NCI-H146 treated with DMSO at 0.1 percent for 48 hours (cell line): Measurements from ENCODE around the gene S100Z.
A peak's percentile ranks its signal among the peaks of the same experiment; 100 is the strongest.
"Not testable (repeated sequence)": the region's sequence is repeated elsewhere in the genome, so short reads cannot be mapped to it uniquely, and the experiment has no call there.

ENCODE experiments used
- DNase-seq: peaks from one replicate; lab custom pipeline; 2025; ENCODE audit not compliant: unreplicated experiment; lab: John Stamatoyannopoulos, UW

The S100Z gene

GRCh38 chr5:76867827-76868693 is 18.2 kb downstream of the S100Z start:
- DNase-seq = peak; percentile 46

GRCh38 chr5:76870046-76870445 is 20.2 kb downstream of the S100Z start:
- DNase-seq = no peak

- peak; percentile 81 for DNase-seq
These were observed 24.3 kb downstream of the S100Z start for GRCh38 chr5:76874088-76874581.

GRCh38 chr5:76888733-76889300 is 39.0 kb downstream of the S100Z start:
- no peak for DNase-seq

GRCh38 chr5:76893294-76893693 is 43.5 kb downstream of the S100Z start:
- DNase-seq = no peak

- DNase-seq = no peak
These were observed 46.4 kb downstream of the S100Z start for GRCh38 chr5:76896196-76896595.

GRCh38 chr5:76901522-76901921 is 51.7 kb downstream of the S100Z start:
- no peak for DNase-seq

- DNase-seq = no peak
These were observed 58.4 kb downstream of the S100Z start for GRCh38 chr5:76908166-76908565.

- DNase-seq = not testable (repeated sequence)
These were observed 60.6 kb downstream of the S100Z start for GRCh38 chr5:76910344-76910933.

GRCh38 chr5:76914671-76915070 is 64.9 kb downstream of the S100Z start:
- not testable (repeated sequence) for DNase-seq

- no peak for DNase-seq
These were observed 68.7 kb downstream of the S100Z start for GRCh38 chr5:76918539-76918938.

- no peak for DNase-seq
These were observed 70.7 kb downstream of the S100Z start for GRCh38 chr5:76920491-76920890.

GRCh38 chr5:76926329-76927105 is 76.7 kb downstream of the S100Z start:
- DNase-seq = no peak

GRCh38 chr5:76927961-76928360 is 78.1 kb downstream of the S100Z start:
- no peak for DNase-seq

GRCh38 chr5:76930083-76930482 is 80.3 kb downstream of the S100Z start:
- DNase-seq = no peak

- no peak for DNase-seq
These were observed 88.4 kb downstream of the S100Z start for GRCh38 chr5:76938177-76938576.

- no peak for DNase-seq
These were observed 91.2 kb downstream of the S100Z start for GRCh38 chr5:76941000-76941399.

- no peak for DNase-seq
These were observed 91.6 kb downstream of the S100Z start for GRCh38 chr5:76941442-76941841.

- no peak for DNase-seq
These were observed 92.8 kb downstream of the S100Z start for GRCh38 chr5:76942581-76942980.

GRCh38 chr5:76943006-76943405 is 93.2 kb downstream of the S100Z start:
- no peak for DNase-seq

GRCh38 chr5:76944638-76945037 is 94.8 kb downstream of the S100Z start:
- no peak for DNase-seq
